Mucosa of descending colon (tissue), 3 donors: ENCODE data around the gene NFATC3. TPM values are rescaled to one million over a fixed set of nuclear protein-coding genes. Genes with fewer than 3 reads are reported as not detected.

Experiments
- ATAC-seq: fragments of 200-7000 bp; cut with Tn5 transposase; one replicate; pipeline ENCODE4 v1.9.1; 2020; ENCODE audit warnings: mild to moderate bottlenecking, moderate library complexity
- DNase-seq, 3 donors: peaks; one replicate each; pipeline ENCODE4 v3.0.0-alpha.2; 2020
- H3K36me3 ChIP-seq: fragments of 200-600 bp; one replicate; pipeline ENCODE4 v1.8.0; 2021; ENCODE audit warnings: low read depth, mild to moderate bottlenecking
- H3K4me1 ChIP-seq: fragments of 200-600 bp; one replicate; pipeline ENCODE4 v1.8.0; 2021; ENCODE audit warnings: low read depth, mild to moderate bottlenecking
- H3K4me3 ChIP-seq: fragments of 200-600 bp; one replicate; pipeline ENCODE4 v1.8.0; 2021; ENCODE audit warnings: mild to moderate bottlenecking
- H3K9me3 ChIP-seq: fragments of 200-600 bp; one replicate; pipeline ENCODE4 v1.8.0; 2021; ENCODE audit warnings: mild to moderate bottlenecking
- intact Hi-C, 2 donors: fragments of 100-400 bp; cut with DNase I in 1 of 2; cut with micrococcal nuclease in 1 of 2; formaldehyde crosslinking; loops; one replicate each; pipeline versions ENCODE4 v1.11.0 to v1.11.1; 2022; cut with DNase I, micrococcal nuclease
- total RNA-seq, 3 donors: library from RNA; stranded (reverse); fragmentation: NEBNext Ultra II Directional in 2 of 3; extraction: Animal tissue kit (Norgen Biotek cat#: 25700) in 2 of 3; gene quantifications; one replicate each; pipeline versions ENCODE4 v1.2.1 to v1.2.4, GENCODE V29; 2021 to 2023
- TF ChIP-seq, protein P1 (sequence below): fragments of 200-600 bp; IDR thresholded peaks from one replicate; pipeline ENCODE4 v1.8.0; 2022; ENCODE audit warnings: antibody characterized with exemption, mild to moderate bottlenecking
- donor health status: DM: no; HTN: no; CAD: no; lungs with moderate emphysema.
- donor health status: DM: no; HTN: no; CAD: no.
- donor health status: DM: no; HTN: yes; CAD: no.

Gene NFATC3
- total RNA-seq, 3 donors from 2014 or later = 24.2 to 44.0 (median 25.5) TPM

DNA sequence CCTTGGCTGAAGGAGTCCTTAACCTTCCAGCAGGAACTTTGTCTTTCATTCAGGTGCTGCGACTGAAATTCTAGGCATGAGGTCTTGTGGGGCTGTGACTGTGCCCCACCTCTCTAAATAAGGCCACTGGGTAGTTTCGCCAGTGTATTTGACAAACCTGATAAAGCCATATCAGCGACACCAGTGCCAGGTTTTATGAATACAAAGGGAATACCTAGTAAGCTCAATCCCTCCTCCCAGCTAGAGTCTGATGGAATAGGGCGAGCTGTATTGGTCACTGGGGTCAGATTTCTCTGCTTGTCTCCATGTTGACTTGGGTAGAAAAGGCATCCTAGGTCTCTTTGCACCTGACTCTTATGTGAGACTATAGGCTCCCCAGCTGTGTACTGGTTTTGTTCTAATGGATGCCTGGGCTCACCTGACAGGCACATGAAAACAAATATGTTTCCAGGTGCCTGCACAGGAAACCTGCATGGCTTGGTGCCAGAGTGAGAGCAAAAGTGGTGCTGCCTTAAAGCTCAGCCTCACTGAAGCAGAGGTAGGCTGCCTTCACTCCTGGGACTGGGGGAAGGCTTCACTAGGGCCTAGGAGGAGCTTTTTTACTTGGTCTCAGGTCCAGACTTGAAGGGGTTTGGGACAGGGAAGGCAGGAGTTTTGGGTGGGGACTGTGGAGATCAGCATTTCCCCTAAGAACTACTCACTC is 187.5 kb downstream of the NFATC3 start:
- H3K4me3 ChIP-seq = no peak overlapping the region
- TF ChIP-seq, protein P1, sequence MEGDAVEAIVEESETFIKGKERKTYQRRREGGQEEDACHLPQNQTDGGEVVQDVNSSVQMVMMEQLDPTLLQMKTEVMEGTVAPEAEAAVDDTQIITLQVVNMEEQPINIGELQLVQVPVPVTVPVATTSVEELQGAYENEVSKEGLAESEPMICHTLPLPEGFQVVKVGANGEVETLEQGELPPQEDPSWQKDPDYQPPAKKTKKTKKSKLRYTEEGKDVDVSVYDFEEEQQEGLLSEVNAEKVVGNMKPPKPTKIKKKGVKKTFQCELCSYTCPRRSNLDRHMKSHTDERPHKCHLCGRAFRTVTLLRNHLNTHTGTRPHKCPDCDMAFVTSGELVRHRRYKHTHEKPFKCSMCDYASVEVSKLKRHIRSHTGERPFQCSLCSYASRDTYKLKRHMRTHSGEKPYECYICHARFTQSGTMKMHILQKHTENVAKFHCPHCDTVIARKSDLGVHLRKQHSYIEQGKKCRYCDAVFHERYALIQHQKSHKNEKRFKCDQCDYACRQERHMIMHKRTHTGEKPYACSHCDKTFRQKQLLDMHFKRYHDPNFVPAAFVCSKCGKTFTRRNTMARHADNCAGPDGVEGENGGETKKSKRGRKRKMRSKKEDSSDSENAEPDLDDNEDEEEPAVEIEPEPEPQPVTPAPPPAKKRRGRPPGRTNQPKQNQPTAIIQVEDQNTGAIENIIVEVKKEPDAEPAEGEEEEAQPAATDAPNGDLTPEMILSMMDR = no peak
- intact Hi-C loops = no loop called here
- no peaks in the 10 kb centered on the region for H3K9me3 ChIP-seq
- H3K36me3 ChIP-seq = no peaks in the 10 kb centered on the region
- peak in 2 of 3 donors; percentile 43 to 57 for DNase-seq
- peak; percentile 57 for ATAC-seq
- peaks cover 33% of the 10 kb centered on the region for H3K4me1 ChIP-seq

DNA sequence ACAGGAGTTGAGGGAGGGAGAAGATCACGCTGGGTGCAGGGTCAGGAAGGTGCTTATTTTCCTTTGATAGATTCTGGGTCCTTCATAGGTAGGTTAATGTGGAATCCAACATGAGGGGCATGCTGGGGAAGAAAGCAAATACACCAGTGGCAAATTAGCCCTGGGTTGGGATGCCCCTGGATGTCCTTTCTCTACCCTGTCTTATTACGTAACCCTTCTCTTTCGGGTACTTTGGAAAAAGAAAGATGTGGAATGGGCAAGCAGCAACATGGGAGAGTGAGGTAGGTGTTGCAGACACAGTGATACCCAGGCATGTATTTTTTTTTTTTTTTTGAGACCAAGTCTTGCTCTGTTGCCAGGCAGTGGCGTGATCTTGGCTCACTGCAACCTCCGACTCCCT is 188.3 kb downstream of the NFATC3 start:
- peaks cover 26% of the 10 kb centered on the region for H3K4me1 ChIP-seq
- intact Hi-C loops = no loop called here

GRCh38 chr16:68273896-68274295 is 188.7 kb downstream of the NFATC3 start:
- intact Hi-C loops = no loop called here
- Histone ChIP-seq H3K9me3 (no peaks in the 10 kb centered on the region), H3K36me3 (no peaks in the 10 kb centered on the region), H3K4me3 (no peak overlapping the region), H3K4me1 (peaks cover 22% of the 10 kb centered on the region)
- TF ChIP-seq, protein P1 = no peak
- DNase-seq (no peak), ATAC-seq (no peak)

More for the DNA sequence above, 188.3 kb downstream of the NFATC3 start:
- no peak for ATAC-seq
- H3K9me3 ChIP-seq = no peaks in the 10 kb centered on the region
- H3K36me3 ChIP-seq = no peaks in the 10 kb centered on the region
- no peak for DNase-seq
- TF ChIP-seq, protein P1 = no peak
- no peak overlapping the region for H3K4me3 ChIP-seq

DNA sequence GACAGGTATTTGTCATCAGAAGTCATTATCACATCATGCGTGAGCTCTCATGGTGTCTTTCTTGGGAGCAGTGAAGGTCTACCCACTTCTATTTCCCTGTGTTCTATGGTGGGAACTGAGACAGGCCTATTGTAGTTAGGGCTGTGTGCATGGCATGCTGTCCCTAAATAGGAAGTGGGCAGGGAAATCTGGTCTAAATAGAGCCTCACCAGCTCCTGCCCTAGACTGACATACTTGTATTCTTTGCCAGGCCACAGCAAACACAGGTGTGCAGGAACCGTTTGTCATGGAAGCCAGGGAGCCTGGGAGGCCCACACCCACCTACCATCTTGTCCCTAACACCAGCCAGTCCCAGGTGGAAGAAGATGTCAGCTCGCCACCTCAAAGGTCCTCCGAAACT is 189.3 kb downstream of the NFATC3 start:
- TF ChIP-seq, protein P1 = no peak
- Histone ChIP-seq H3K36me3 (no peaks in the 10 kb centered on the region), H3K4me1 (peaks cover 17% of the 10 kb centered on the region), H3K9me3 (no peaks in the 10 kb centered on the region), H3K4me3 (no peak overlapping the region)
- DNase-seq (no peak), ATAC-seq (no peak)
- intact Hi-C loops = no loop called here

DNA sequence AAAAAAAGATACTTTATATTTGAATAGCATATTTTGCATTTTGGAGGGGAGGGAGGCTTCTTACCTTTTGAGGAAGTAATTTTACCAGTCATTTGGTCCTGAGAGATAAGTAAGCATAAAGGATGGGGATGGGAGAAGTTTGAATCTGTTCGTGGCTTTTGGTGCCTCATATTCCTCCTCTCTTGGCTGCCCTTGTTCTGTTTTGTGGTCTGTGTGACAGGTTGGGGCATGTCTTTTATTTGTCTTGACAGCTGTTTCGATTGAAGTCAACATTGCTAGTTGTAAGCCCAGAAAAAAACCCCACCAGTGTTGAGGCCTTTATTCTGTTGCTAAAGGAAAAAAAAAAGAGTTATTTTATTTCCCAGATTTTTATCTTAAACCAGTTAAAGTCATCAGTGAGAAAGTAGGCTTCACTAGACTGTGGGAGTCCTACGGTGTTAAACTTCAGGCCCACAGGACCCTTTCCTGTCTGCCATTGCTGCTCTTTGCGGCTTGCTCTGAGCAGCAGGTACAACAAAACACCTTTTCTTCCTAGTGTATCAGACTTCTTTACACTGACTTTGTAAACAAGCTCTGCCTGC is 190.5 kb downstream of the NFATC3 start:
- peaks cover 17% of the 10 kb centered on the region for H3K4me1 ChIP-seq
- DNase-seq = no peak
- no peaks in the 10 kb centered on the region for H3K9me3 ChIP-seq
- TF ChIP-seq, protein P1 = no peak
- ATAC-seq = peak; percentile 53
- intact Hi-C loops = no loop called here
- no peak overlapping the region for H3K4me3 ChIP-seq
- no peaks in the 10 kb centered on the region for H3K36me3 ChIP-seq
